Uterus (tissue), 4 donors: ENCODE results near the gene AQR. TPM values are rescaled to one million over a fixed set of nuclear protein-coding genes. Genes with fewer than 3 reads are reported as not detected.
"Not testable (repeated sequence)": the region's sequence is repeated elsewhere in the genome, so short reads cannot be mapped to it uniquely, and the experiment has no call there.

Experiments used
- DNase-seq, 2 donors: peaks; one replicate each; pipeline ENCODE4 v3.0.0-alpha.2; 2019 to 2020
- H3K27ac ChIP-seq, 2 donors: fragments of 200-600 bp; sonication (generic); 1 replicate in 1 of 2; 2 replicates in 1 of 2; pipeline ENCODE4 v1.5.1; 2016 to 2018
- H3K27me3 ChIP-seq, 2 donors: fragments of 200-600 bp; sonication (generic); one replicate each; pipeline ENCODE4 v1.5.1; 2018 to 2019; ENCODE audit warnings: control low read depth in 1 of 2
- H3K36me3 ChIP-seq, 2 donors: fragments of 200-600 bp; sonication (generic); one replicate each; pipeline ENCODE4 v1.5.1; 2019; ENCODE audit warnings: control low read depth in 1 of 2
- H3K4me1 ChIP-seq, 2 donors: fragments of 200-600 bp; sonication (generic); one replicate each; pipeline ENCODE4 v1.5.1; 2018 to 2019; ENCODE audit warnings: control low read depth in 1 of 2
- H3K4me3 ChIP-seq, 2 donors: fragments of 200-600 bp; sonication (generic); 1 replicate in 1 of 2; 2 replicates in 1 of 2; pipeline ENCODE4 v1.5.1; 2018 to 2019; ENCODE audit warnings: mild to moderate bottlenecking in 1 of 2
- H3K9me3 ChIP-seq, 2 donors: fragments of 200-600 bp; sonication (generic); one replicate each; pipeline ENCODE4 v1.5.1; 2019; ENCODE audit warnings: control low read depth in 1 of 2
- POLR2A ChIP-seq, 2 donors: fragments of 450-650 bp; IDR thresholded peaks; one replicate each; pipeline ENCODE4 v1.6.1; 2016; ENCODE audit warnings: antibody characterized with exemption in 2 of 2, mild to moderate bottlenecking in 1 of 2, moderate library complexity in 1 of 2
- intact Hi-C: fragments of 100-400 bp; cut with DNase I; formaldehyde crosslinking; loops from one replicate; pipeline ENCODE4 v1.15.1; 2023; ENCODE audit warnings: low total_unique reads
- total RNA-seq, 4 donors: library from RNA; depleted of rRNA in 3 of 4; stranded (reverse); fragments of >200 nt in 3 of 4; gene quantifications; one replicate each; pipeline versions ENCODE4 v1.1.0 to v1.2.4, GENCODE V29; 2014 to 2023
- TF ChIP-seq, protein P1 (sequence below), 4 experiments: fragments of 200-600 bp in 2 of 4; fragments of 450-650 bp in 2 of 4; sonication (generic) in 2 of 4; IDR thresholded peaks; one replicate each; pipeline ENCODE4 v1.5.1; 2016 to 2019; ENCODE audit warnings: antibody characterized with exemption in 4 of 4, mild to moderate bottlenecking in 2 of 4, moderate library complexity in 1 of 4
- donor health status: DM: yes; HTN: yes; CAD: no.

AQR gene
- total RNA-seq, 4 donors from 2014 or later: 13.1 to 52.7 (median 33.3) TPM

DNA sequence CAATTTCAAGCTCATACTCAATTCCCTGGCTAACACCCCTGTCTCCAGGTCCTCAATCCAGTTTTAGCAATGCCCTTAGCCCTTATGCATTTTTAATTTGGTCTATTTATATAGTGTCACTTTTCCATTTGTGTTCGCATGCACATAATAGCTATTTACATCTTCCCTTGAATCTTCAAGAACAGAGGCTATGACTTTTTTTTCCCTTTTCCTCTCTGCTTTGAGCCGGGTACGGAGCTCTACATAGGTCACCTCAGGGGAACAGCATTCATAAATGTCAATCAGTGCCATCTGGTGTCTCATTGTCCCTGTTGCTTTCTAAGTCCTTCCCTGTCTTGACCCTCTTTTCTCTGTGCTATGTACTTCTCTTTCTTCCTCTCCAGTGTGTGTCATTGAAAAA is 147.7 kb downstream of the AQR start:
- Histone ChIP-seq H3K27ac (no peak overlapping the region), H3K36me3 (no peaks in the 10 kb centered on the region), H3K27me3 (no peaks in the 10 kb centered on the region), H3K4me3 (no peak overlapping the region), H3K4me1 (no peaks in the 10 kb centered on the region), H3K9me3 (no peaks in the 10 kb centered on the region)
- TF ChIP-seq, protein P1, sequence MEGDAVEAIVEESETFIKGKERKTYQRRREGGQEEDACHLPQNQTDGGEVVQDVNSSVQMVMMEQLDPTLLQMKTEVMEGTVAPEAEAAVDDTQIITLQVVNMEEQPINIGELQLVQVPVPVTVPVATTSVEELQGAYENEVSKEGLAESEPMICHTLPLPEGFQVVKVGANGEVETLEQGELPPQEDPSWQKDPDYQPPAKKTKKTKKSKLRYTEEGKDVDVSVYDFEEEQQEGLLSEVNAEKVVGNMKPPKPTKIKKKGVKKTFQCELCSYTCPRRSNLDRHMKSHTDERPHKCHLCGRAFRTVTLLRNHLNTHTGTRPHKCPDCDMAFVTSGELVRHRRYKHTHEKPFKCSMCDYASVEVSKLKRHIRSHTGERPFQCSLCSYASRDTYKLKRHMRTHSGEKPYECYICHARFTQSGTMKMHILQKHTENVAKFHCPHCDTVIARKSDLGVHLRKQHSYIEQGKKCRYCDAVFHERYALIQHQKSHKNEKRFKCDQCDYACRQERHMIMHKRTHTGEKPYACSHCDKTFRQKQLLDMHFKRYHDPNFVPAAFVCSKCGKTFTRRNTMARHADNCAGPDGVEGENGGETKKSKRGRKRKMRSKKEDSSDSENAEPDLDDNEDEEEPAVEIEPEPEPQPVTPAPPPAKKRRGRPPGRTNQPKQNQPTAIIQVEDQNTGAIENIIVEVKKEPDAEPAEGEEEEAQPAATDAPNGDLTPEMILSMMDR (IDR thresholded peaks at IDR 0.05): no peak
- no peak for TF ChIP-seq POLR2A (IDR thresholded peaks at IDR 0.05)
- DNase-seq: no peak
- intact Hi-C loops: no loop called here

DNA sequence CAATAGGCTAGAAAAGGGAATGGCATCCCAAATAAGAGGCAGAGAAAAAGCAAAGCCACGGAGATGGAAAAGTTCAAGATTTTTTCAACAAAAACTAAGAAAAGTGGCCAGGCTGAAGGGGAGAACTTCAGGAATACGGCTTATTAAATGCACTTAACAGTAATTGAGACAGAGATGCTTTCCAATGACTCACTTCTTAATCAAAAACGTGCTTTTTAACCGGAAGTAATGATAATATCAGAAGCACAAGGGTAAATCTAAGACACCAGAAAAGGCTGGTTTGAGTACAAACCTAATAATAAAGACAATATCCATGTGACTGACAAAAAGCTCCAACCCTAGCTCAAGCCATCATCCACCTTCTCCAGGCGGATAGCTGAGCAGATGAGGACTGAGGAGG is 149.4 kb downstream of the AQR start:
- Histone ChIP-seq H3K27me3 (no peaks in the 10 kb centered on the region), H3K4me1 (no peaks in the 10 kb centered on the region), H3K9me3 (no peaks in the 10 kb centered on the region), H3K4me3 (no peak overlapping the region), H3K36me3 (no peaks in the 10 kb centered on the region), H3K27ac (no peak overlapping the region)
- TF ChIP-seq, protein P1 (IDR thresholded peaks at IDR 0.05): no peak
- no peak for TF ChIP-seq POLR2A (IDR thresholded peaks at IDR 0.05)
- DNase-seq: no peak
- intact Hi-C loops: no loop called here

DNA sequence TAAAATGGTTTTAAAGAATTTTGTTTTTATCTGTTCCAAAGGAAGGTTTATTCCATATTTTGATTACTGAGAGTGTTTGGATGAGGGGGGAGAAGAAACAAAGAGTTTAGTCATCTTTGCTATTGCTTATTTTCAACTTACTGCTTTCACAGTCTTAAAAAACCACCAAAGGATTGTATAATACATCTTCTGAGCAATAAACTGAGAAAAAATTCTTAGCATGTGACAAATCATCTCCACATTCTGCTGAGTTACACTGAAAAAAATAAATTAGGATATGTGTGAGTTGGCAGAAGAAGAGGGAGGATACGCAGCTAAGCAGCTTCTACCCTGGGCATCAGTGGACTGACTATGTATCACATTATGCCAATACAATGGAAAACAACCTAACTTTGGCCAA is 151.0 kb downstream of the AQR start:
- Histone ChIP-seq H3K4me1 (no peaks in the 10 kb centered on the region), H3K27ac (no peak overlapping the region), H3K36me3 (no peaks in the 10 kb centered on the region), H3K4me3 (no peak overlapping the region), H3K9me3 (no peaks in the 10 kb centered on the region), H3K27me3 (no peaks in the 10 kb centered on the region)
- no peak for TF ChIP-seq POLR2A (IDR thresholded peaks at IDR 0.05)
- TF ChIP-seq, protein P1 (IDR thresholded peaks at IDR 0.05): no peak
- DNase-seq: no peak
- intact Hi-C loops: no loop called here

DNA sequence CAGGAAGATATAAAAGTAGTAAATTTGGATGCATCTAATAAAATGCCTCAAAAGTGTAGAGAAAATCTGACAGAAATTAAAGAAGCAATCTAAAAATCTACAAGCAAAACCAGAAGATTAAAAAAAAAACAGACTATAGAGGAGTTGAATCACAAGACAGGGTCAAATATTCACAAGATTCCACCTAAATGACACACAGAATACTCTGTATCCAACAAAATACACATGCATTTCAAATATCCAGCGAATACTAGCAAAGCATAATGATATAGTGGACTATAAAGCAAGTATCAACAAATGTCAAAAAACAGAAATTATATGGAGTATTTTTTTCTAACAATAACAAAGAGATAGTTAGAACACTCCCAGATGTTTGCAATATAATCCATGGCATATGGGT is 153.7 kb downstream of the AQR start:
- Histone ChIP-seq H3K4me1 (no peaks in the 10 kb centered on the region), H3K9me3 (no peaks in the 10 kb centered on the region), H3K36me3 (no peaks in the 10 kb centered on the region), H3K4me3 (no peak overlapping the region), H3K27ac (no peak overlapping the region), H3K27me3 (no peaks in the 10 kb centered on the region)
- no peak for DNase-seq
- TF ChIP-seq POLR2A (IDR thresholded peaks at IDR 0.05): no peak
- TF ChIP-seq, protein P1 (IDR thresholded peaks at IDR 0.05): no peak
- intact Hi-C loops: no loop called here

DNA sequence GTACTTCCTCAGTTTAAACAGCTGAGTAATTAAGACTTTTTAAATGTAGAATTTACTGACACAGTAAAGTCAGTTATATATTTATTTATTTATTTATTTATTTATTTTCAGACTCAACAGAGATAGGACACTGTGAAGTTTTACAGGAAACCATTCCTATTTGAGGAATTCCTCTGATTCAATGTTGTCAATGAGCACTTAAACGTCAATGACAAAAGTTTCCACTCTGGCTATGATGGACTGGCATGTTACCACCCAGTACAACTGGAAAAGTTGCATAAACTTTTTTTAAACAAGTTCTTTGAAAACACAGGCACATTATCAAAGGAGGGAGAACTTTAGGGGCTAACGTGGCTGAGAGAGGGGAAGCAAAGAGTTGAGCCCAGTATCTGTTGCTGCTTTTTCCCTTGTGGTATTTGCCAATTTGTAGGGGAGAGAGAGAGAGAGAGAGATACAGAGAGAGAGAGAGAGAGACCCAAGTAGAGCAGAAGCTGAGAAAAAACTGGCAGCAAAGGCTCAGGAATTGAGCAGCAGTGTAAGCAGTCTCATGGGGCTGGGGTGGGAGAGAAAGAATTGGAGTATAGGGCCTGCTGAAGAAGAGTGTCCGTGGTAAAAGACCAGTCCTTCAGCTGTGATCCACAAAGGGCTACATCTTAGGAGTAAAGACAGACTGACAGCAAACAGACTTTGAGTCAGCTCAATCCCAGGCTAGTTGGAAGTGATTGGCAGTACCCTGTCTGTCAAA is 155.9 kb downstream of the AQR start:
- intact Hi-C loops: no loop called here
- H3K9me3 ChIP-seq: no peaks in the 10 kb centered on the region
- no peak for DNase-seq
- H3K27me3 ChIP-seq: no peaks in the 10 kb centered on the region
- no peak overlapping the region for H3K27ac ChIP-seq
- TF ChIP-seq, protein P1 (IDR thresholded peaks at IDR 0.05): no peak
- no peak for TF ChIP-seq POLR2A (IDR thresholded peaks at IDR 0.05)
- H3K4me1 ChIP-seq: no peaks in the 10 kb centered on the region
- no peak overlapping the region for H3K4me3 ChIP-seq
- H3K36me3 ChIP-seq: no peaks in the 10 kb centered on the region

DNA sequence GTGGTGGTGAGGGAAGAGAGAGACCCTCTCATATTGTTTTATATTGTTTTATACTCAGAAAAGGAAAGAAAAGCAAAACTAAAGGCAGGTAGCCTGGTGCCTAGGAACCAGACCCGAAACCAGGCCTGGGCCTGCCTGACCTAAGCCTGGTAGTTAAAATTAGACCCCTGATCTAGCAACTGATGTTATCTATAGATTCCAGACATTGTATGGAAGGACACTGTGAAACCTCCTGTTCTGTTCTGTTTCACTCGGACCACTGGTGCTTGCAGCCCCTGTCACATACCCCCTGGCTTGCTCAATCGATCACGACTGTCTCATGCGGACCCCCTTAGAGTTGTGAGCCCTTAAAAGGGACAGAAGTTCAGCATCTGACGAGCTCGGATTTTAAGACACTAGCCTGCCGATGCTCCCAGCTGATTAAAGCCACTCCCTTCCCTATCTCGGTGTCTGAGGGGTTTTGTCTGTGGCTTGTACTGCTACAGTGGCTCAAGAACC is 156.6 kb downstream of the AQR start:
- DNase-seq, H3K4me3 ChIP-seq, H3K27ac ChIP-seq, H3K36me3 ChIP-seq, H3K27me3 ChIP-seq, H3K4me1 ChIP-seq, intact Hi-C loops, H3K9me3 ChIP-seq: not testable (repeated sequence)
